ENCODE data around the gene EEIG1. TPM values are rescaled to one million over a fixed set of nuclear protein-coding genes. Genes with fewer than 3 reads are reported as not detected.
A peak's percentile ranks its signal among the peaks of the same experiment; 100 is the strongest.

EEIG1 gene
- total RNA-seq, 1 experiment from 2014 or later, result 21.4 TPM

GRCh38 chr9:127941062-127941960 lies 39.5 kb downstream of the EEIG1 start:
- no peak for DNase-seq (ENCODE audit: low spot score)

- DNase-seq (ENCODE audit: low spot score), result no peak
Observed at GRCh38 chr9:127940593-127940992, 40.2 kb downstream of the EEIG1 start.

DNA sequence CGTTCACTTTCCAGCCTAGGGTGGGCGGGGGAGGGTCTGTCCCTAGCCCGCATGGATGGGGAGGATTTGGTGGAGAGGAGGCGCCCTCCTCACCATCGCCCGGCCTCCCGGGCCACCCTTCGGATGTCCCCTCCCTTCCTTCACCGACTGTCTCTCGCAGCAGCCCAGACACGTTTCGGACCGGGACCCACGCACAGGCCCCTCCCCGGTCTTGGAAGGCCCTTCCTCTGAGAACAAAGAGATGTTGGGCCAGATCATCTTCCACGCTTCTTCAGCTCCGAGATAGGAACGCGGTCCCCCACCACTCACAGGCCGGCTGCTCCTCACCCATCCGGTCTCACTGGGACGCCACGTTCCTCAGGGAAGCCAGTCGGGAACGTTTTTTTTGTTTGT lies 42.5 kb downstream of the EEIG1 start:
- no peak for DNase-seq (ENCODE audit: low spot score)

- DNase-seq (ENCODE audit: low spot score), result peak; percentile 85
Observed at GRCh38 chr9:127937388-127938297, 43.1 kb downstream of the EEIG1 start, which contains the start of gene DPM2. TSS of gene DPM2 (minus strand) at chr9:127937854. CDS start at chr9:127937820, 34 bp downstream.

- DNase-seq (ENCODE audit: low spot score), result no peak
Observed at GRCh38 chr9:127937056-127937387, 43.8 kb downstream of the EEIG1 start.

DNA sequence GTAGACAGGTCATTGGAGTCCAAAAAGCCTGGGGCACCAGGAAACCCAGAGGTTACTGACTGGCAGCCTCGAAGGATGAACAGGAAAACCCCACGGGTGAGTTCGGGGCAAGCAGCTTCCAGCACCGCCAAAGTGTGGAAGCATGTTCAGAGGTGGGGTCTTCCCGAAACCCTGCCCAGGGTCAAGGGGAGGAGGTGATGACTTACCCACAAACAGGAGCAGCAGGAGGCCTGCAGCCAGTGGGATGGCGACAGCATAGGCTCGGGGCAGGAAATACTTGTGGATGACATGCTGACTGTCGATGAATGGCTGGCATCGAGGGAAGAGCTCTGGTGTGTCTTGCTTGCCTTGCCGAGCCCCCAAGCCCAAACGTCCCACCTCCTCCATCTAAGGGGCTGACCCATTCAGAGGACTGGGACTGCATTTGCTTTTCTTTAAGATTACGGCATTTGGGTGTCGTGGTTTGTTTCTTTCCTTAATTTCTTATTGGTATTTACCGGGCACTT lies 44.4 kb downstream of the EEIG1 start:
- no peak for DNase-seq (ENCODE audit: low spot score)

GRCh38 chr9:127935765-127936221 lies 45.0 kb downstream of the EEIG1 start:
- no peak for DNase-seq (ENCODE audit: low spot score)

DNA sequence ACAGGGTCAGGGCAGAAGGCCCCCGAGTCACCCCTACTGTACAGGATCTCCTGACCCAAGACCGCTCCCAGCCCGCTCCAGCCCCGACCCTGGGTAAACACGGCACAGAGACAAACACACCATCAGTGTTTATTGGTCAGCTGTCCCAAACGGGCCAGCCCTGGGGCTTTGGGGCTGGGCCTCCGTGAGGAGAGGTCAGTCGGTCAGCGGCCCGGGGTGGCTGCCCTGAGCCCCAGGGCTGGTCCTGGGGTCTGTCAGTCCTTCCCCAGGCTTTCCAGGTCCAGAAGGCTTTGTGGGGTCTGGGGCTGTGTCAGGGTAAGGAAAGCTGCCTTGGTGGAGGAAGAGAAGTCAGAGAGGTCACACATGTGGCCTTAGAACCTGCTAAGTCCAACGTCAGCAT lies 45.8 kb downstream of the EEIG1 start:
- DNase-seq (ENCODE audit: low spot score), result no peak

GRCh38 chr9:127934248-127934647 lies 46.5 kb downstream of the EEIG1 start:
- no peak for DNase-seq (ENCODE audit: low spot score)

GRCh38 chr9:127931092-127931881 lies 49.5 kb downstream of the EEIG1 start:
- peak; percentile 80 for DNase-seq (ENCODE audit: low spot score)

Other genes with a start within 250 kb of the EEIG1 start
- 12.7 and 16.3 TPM in 2 replicates for gene TOR2A, start 245.7 kb downstream of the EEIG1 start, total RNA-seq (2014; rRNA removed; shearing (Covaris generic))
- 1.7 and 2.1 TPM in 2 replicates for gene SH2D3C, start 202.3 kb downstream of the EEIG1 start, total RNA-seq (2014; rRNA removed; shearing (Covaris generic))
- gene CDK9, start 195.0 kb downstream of the EEIG1 start, total RNA-seq (2014; rRNA removed; shearing (Covaris generic)), result 36.9 and 61.3 TPM in 2 replicates
- 146 and 147 TPM in 2 replicates for gene FPGS, start 178.1 kb downstream of the EEIG1 start, total RNA-seq (2014; rRNA removed; shearing (Covaris generic))
- 35.4 and 49.5 TPM in 2 replicates for gene ENG, start 126.3 kb downstream of the EEIG1 start, total RNA-seq (2014; rRNA removed; shearing (Covaris generic))
- 151 and 173 TPM in 2 replicates for gene AK1, start 103.3 kb downstream of the EEIG1 start, total RNA-seq (2014; rRNA removed; shearing (Covaris generic))
- gene ST6GALNAC6, start 81.4 kb downstream of the EEIG1 start, total RNA-seq (2014; rRNA removed; shearing (Covaris generic)), result 40.6 and 61.6 TPM in 2 replicates
- 32.7 and 38.3 TPM in 2 replicates for gene ST6GALNAC4, start 63.9 kb downstream of the EEIG1 start, total RNA-seq (2014; rRNA removed; shearing (Covaris generic))
- gene PIP5KL1, start 50.2 kb downstream of the EEIG1 start, total RNA-seq (2014; rRNA removed; shearing (Covaris generic)), result 1.6 and 3.4 TPM in 2 replicates
- 49.7 and 50.5 TPM in 2 replicates for gene DPM2, start 43.1 kb downstream of the EEIG1 start, total RNA-seq (2014; rRNA removed; shearing (Covaris generic))
- 14.1 and 15.7 TPM in 2 replicates for gene NAIF1, start 86.3 kb upstream of the EEIG1 start, total RNA-seq (2014; rRNA removed; shearing (Covaris generic))
- 27.8 and 32.7 TPM in 2 replicates for gene SLC25A25, start 87.2 kb upstream of the EEIG1 start, total RNA-seq (2014; rRNA removed; shearing (Covaris generic))
- 84.2 and 87.7 TPM in 2 replicates for gene PTGES2, start 146.7 kb upstream of the EEIG1 start, total RNA-seq (2014; rRNA removed; shearing (Covaris generic))
- 0.14 and 1.1 TPM in 2 replicates for gene LCN2, start 168.5 kb upstream of the EEIG1 start, total RNA-seq (2014; rRNA removed; shearing (Covaris generic))
- gene BBLN, start 179.3 kb upstream of the EEIG1 start, total RNA-seq (2014; rRNA removed; shearing (Covaris generic)), result 146 and 238 TPM in 2 replicates
- 60.6 and 70.1 TPM in 2 replicates for gene CIZ1, start 210.6 kb upstream of the EEIG1 start, total RNA-seq (2014; rRNA removed; shearing (Covaris generic))
- gene DNM1, start 222.4 kb upstream of the EEIG1 start, total RNA-seq (2014; rRNA removed; shearing (Covaris generic)), result 16.7 and 20.6 TPM in 2 replicates

All from A172 (cell line).